Stimulated activated CD4-positive, alpha-beta T cell treated with anti-CD3 and anti-CD28 coated beads, TNF-alpha, amount 100 ng/mL, for 24 hours (primary cell): ENCODE results near the gene B3GAT2.
A peak's percentile ranks its signal among the peaks of the same experiment; 100 is the strongest.
"Not testable (repeated sequence)": the region's sequence is repeated elsewhere in the genome, so short reads cannot be mapped to it uniquely, and the experiment has no call there.

Experiments
- DNase-seq, 3 experiments: peaks; one replicate each; pipeline ENCODE4 v3.0.0-alpha.2; 2020; ENCODE audit warnings: low read depth in 3 of 3

The B3GAT2 gene, protein sequence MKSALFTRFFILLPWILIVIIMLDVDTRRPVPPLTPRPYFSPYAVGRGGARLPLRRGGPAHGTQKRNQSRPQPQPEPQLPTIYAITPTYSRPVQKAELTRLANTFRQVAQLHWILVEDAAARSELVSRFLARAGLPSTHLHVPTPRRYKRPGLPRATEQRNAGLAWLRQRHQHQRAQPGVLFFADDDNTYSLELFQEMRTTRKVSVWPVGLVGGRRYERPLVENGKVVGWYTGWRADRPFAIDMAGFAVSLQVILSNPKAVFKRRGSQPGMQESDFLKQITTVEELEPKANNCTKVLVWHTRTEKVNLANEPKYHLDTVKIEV

DNA sequence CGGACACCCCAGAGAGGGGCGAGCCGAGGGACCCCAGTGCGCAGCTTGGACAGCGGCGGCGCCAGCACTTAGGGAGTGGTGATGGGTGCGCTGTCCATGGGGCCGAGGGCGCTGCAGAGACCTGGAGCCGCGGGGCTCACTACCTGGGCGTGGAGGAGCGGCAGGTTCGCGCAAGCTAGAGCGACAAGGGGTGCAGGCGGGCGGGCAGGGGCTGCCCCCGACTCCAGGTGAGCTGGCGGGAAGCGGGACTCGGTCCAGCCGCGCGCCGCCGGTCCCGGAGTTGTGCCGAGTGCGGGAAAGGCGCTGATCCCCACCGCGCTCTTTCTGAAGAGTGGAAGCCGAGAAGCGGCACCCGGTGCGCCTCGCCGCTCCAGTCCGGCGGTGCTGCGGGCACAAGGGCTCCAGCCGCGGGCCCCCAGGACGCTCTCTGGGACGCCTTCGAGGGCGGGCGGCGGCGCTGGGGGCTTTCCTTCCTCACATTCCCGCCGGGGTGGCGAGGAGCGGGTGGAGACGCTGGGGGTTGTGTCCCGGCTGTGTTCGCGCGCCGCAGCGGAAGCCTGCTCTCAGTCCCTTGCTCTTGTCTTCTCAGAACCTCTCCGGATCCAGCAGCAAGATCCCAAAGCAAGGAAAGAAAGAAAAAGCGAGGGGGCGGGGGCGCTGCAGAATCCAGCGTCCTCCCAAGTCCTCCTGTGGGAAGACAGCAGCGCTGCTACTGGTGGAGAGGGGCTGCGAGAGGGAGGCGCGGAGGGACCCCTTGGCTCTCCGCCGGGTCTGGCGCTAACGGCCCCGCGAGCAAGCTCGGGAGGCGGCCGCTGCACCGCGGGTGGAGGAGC lies at the start of gene B3GAT2:
TSS of gene B3GAT2 (minus strand) at position 610 of the 833 bp plus-strand sequence. CDS start 631 bp downstream, outside the sequence.
- peak in 1 of 3 experiments; percentile 3 for DNase-seq

DNA sequence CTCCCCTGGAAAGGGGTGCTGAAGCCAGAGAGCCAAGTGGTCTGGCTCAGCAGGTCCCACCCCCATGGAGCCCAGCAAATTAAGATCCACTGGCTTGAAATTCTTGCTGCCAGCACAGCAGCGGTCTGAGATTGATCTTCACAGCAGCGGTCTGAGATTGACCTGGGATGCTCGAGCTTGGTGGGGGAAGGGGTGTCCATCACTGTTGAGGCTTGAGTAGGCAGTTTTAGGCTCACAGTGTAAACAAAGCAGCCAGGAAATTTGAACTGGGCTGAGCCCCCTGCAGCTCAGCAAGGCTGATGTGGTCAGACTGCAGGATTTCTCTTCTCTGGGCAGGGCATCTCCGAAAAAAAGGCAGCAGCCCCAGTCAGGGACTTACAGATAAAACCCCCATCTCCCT lies 41.3 kb upstream of the B3GAT2 start:
- DNase-seq: no peak

DNA sequence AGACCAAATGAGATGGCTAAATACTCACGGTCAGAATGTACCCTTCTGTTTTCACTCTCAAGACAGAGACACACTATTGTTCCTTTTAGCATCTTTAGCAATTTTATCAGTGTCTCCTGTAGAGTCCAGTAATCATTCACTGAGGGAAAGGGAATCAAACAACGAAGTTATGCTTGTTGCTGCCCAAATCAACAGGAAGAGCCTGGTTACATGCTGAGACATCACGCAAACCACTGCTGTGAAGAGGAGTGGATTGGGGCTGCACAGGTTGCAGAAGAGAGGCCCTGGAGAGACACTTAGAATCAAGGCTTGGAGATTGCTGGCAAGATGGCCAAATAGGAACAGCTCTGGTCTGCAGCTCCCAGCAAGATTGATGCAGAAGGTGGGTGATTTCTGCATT lies 40.5 kb upstream of the B3GAT2 start:
- DNase-seq: no peak

DNA sequence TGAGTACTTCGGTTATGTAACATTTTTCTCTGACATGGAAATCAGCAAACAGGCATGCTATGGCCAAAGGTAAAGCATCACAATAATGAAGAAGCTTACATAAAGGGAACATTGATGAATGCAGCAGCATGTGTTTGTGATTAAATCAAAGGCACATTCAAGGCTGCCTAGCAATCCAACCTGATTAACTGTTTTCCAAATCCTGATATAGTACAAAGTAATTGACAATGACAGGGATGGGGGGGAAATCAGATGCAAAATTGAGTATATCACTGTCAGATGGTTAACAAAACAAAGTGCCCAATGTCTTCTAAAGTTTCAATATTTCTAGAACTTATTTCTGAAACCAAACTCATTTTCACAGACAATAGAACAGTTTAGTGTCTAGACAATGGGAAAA lies 39.2 kb upstream of the B3GAT2 start:
- no peak for DNase-seq

DNA sequence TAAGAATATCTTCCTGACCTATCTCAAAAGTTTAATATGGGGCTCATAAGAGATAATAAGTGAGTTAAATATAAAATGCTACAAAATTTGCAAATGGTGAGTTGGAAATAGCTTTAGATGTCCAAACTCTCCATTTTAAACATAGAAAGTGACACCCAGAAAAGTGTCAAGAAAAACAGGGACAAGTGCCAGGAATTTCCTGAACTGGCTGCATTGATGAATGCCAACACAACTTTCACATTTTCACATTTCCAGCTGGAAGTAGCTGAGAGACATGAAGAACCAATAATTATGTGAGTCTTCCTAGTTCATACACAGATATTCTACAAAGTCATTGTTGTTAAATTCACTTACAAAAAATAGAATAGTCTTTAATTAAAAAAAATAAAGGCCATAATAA lies 38.6 kb upstream of the B3GAT2 start:
- no peak for DNase-seq

DNA sequence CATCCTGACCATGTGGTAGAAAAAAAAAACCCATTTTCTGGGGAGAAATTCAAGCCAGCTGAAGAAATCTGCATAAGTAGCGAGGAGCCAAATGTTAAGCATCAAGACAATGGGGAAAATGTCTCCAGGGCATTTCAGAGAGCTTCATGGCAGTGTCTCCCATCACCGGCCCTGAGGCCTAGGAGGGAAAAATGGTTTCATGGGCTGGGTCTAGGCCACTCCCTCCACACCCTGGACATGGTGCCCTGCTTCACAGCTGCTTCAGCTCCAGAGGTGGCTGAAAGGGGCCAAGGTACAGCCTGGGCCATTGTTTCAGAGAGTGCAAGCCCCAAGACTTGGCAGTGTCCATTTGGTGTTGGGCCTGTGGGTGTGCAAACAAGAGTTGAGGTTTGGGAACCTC lies 34.4 kb upstream of the B3GAT2 start:
- DNase-seq: no peak

DNA sequence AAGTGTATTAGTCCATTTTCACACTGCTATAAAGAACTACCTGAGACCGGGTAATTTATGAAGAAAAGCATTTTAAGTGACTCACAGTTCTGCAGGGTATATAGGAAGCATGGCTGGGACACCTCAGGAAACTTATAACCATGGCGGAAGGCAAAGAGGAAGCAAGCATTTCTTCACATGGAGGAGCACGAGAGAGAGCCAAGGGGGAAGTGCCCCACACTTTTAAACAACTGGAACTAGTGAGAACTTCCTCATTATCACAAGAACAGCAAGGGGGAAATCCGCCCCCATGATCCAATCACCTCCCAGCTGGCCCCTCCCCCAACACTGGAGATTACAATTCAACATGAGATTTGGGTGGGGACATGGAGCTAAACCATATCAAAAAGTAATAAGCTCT lies 28.3 kb upstream of the B3GAT2 start:
- no peak for DNase-seq

DNA sequence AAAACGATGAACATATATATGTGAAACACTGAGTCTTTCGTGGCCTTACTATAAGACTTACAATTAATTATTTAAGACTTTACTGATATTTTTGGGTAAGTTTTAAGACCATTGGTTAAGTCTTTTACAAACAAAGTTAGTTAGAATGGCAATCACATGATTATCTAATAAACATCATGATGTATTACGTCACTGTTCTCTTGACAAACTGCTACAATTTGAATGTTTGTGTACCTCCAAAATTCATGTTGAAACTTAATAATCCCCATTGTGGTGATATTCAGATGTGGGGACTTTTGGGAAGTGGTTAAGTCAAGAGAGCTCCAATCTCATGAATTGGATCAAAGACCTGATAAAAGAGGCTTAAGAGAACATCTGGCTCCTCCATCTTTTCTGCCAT lies 25.9 kb upstream of the B3GAT2 start:
- DNase-seq: no peak

DNA sequence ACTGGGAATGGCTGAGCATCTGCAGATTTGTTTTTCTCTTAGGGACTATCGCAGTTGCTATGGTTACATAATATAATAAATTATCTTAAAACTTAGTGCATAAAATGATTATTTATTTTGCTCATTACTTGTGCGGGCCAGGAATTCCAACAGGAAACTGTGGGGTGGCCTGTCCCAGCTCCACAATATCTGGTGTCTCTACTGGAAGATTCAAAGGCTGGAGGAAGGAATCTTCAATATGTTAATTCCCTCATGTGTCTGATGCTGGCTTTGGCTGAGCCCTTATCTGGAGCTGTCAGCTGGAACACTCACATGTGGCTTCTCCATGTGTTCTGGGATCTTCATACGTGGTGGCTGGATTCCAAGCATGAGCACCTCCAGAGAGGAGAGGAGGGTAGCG lies 23.9 kb upstream of the B3GAT2 start:
- DNase-seq: no peak

DNA sequence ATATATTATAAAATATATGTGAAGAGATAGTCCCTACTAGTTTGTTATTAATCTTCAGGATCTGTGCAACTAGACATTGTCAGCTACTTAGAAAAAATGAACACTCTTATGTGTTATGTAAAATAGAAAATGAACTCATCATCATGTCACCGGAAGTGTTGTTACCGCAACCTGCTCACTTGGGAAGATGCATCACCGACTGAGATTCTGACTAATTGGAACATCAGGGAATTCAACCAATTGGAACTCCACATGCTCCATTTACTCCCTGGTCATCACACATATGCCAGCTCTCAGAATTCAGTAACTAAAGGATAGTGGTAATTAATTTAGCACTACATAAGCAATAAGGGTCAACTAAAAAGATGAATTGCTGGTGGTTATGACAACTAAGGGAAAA lies 16.7 kb upstream of the B3GAT2 start:
- DNase-seq: no peak

DNA sequence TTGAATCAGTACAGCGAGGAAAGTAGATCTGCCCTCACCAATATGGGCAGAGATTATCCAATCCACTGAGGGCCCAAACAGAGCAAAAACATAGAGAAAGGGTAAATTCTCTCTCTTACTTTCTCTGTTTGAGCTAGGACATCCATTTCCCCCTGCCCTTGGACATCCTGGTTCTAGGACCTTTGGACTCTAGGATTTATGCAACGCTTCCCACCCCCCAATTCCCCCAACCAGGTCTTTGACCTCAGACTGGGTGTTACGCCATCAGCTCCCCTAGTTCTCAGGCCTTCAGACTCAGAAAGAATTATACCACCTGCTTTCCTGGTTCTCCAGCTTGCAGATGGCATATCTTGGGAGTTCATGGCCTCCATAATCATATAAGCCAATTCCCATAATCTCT lies 10.2 kb upstream of the B3GAT2 start:
- no peak for DNase-seq

DNA sequence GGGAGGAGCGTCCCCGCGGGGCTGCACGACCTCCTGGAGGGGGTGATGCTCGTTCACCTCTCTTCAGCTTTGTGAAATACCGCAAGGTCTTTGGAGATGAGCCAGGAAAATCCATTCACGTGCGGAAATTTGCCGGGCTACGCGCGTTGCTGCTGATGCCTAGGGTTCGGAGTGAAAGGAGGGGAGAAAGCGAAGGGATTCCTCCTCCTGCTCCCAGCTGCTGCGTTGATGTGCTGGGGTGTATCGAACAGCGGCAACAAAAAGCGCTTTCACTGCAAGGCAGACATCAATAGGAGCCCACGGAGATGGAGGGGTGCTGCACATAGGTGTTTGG lies 391 bp upstream of the B3GAT2 start:
- DNase-seq: no peak

DNA sequence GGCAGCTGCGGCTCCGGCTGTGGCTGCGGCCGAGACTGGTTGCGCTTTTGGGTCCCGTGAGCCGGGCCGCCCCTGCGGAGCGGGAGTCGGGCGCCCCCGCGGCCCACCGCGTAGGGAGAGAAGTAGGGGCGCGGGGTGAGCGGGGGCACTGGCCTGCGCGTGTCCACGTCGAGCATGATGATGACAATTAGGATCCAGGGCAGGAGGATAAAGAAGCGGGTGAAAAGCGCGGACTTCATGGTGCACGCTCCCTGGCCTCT lies 739 bp downstream of the B3GAT2 start:
- no peak for DNase-seq

DNA sequence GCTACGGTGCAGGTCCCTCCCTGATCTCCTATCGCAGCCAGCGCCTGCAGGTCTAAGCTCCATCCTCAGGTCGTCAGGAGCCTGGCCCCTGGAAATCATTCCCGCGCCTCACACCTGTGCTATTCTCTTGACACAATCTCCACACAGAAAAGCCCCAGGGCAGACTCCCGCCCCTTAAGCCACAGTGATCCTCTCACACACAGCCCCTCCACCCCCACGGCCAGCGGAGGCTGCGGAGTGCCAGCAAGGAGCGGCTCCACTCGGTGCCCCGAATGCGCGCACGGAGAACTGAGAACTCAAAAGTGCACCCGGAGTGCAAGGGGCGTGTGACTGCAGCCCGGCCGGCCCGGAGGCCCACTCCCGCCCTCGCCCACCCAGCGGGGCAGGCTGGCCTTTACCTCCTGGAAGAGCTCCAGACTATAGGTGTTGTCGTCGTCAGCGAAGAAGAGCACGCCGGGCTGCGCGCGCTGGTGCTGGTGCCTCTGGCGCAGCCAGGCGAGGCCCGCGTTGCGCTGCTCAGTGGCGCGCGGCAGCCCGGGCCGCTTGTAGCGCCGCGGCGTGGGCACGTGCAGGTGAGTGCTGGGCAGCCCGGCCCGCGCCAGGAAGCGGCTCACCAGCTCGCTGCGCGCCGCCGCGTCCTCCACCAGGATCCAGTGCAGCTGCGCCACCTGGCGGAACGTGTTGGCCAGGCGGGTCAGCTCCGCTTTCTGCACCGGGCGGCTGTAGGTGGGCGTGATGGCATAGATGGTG lies 1.2 kb downstream of the B3GAT2 start:
- DNase-seq: peak; percentile 71 to 89 (median 76)

DNA sequence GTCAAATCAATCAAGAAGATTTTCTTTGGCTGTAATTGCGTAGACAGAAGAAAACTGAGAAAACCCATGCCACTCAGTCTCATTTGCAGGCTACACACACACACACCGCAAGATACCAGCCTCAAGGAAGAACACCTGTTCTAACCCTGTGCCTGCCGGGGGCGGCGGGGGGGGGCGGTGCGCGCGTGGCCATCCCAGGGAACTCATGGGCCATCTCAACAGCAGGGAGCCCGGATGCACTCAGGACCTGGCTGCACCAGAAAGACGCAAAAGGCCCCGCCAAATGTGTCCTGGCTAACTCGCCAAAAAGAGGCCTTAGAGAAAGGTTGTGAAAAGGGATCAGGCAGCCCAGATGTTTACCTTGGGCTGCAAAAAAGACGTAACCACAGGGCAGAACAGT lies 2.1 kb downstream of the B3GAT2 start:
- no peak for DNase-seq

DNA sequence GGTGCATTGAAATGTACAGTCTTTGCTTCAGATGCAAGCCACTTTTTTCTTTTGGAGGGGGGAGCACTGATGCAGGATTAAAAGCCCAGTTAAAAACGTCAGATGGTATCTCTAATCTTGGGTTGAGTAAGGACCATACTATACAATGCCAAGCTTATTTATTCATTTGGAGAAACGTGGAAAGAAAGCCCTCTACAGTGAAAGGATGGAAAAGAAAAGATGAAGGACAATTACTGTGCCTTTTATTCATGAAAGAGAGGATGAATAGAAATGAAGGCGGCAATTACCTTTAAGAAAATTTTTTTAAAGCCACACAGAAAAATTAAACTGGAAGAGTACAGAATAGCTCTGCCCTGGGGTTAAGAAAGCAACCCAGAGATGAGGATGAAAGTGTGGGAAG lies 2.7 kb downstream of the B3GAT2 start:
- DNase-seq: no peak

DNA sequence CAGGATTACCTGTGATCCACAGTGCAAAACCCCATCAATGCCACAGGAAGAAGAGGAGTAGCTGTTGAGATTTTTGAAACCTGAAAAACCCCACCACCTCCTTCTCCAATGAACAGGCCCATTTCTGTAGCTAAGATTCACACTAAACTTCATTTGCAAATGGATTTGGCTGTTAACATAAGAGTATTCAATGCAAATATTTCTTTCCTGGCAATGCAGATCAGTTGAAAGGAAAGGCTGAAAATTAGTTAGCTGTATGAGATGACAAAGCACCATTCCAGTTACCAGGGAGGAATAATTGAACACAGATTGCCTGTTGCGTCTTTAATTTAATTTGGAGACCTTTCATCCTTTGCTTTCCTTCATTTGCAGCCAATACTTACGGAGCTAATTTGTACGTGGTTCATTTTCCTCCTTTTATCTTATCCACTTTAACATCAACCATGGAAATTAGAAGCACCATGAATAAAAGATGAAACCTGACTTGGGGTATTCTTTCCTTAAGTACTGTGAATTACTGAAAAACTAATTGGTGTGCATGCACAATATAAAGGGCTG lies 4.2 kb downstream of the B3GAT2 start:
- no peak for DNase-seq

DNA sequence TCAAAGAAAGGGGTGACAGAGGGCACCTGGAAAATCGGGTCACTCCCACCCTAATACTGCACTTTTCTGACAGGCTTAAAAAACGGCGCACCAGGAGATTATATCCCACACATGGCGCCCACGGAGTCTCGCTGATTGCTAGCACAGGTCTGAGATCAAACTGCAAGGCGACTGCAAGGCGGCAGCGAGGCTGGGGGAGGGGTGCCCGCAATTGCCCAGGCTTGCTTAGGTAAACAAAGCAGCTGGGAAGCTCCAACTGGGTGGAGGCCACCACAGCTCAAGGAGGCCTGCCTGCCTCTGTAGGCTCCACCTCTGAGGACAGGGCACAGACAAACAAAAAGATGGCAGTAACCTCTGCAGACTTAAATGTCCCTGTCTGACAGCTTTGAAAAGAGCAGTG lies 12.5 kb downstream of the B3GAT2 start:
- DNase-seq: not testable (repeated sequence)

DNA sequence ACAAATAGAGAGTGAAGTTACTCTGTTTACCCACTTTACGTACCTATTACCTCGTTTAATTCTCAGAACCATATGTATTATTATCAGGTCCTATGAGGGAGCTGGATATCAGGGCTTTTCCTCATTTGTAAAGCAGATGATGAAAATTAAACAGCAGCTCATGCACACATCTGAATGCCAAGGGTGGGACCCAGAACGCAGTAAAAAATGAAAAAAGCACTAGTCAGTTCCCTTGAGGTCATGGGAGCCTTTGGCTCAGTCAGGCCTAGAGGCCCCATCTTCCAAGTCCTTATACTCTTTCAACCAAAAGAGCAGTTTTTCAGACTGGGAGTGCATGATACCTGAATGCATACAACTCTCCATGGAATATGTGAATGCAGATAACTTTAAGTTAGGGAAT lies 23.0 kb downstream of the B3GAT2 start:
- DNase-seq: no peak

DNA sequence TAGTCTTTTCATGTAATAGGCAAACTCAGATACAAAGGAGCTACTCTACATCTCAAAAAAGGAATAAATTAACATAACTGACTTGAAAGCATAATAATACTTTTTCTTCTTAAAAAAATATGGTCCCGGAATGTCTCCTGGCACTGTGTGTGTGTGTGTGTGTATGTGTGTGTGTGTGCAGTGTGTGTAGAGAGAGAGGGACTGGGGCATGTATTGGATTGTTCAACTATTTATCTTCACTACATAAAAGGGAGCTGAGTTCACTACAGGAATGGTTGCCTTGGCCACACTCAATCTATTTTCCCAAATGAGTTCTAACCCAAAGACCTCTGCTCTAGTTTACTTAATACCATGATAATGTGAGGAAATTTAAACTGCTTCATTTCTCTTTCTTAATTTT lies 51.1 kb downstream of the B3GAT2 start:
- DNase-seq: no peak

DNA sequence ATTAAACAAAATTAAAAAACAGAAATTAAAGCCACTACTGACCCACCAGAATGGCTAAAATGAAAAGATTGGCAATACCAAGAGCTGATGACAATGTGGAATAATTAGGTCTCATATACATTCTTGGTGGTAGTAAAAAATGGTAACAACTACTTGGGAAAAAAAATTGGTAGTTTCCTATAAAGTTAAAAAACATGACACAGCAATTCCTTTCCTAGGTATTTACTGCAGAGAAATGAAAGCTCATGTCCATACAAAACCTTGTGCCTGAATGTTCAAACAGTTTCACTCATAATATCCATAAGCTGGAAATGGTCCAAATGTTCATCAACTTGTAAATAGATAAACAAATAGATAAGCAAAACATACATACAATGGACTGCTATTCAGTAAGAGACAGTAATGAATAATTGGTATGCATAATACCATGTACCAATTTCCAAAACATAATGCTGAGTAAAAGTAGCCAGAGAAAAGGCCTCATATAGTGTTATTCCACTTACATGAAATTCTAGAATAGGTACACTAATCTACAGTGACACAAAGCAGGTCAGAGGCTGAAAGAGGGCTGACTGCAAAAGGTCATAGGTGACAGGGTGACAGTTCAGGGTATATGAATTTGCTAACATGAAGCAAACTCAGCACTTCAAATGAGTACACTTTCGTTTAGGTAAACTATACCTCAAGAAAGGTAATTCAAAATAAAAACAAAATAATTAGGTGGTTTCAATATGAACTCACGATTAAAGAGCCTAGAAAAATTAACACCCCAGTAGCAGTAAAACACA lies 53.0 kb downstream of the B3GAT2 start:
- no peak for DNase-seq

DNA sequence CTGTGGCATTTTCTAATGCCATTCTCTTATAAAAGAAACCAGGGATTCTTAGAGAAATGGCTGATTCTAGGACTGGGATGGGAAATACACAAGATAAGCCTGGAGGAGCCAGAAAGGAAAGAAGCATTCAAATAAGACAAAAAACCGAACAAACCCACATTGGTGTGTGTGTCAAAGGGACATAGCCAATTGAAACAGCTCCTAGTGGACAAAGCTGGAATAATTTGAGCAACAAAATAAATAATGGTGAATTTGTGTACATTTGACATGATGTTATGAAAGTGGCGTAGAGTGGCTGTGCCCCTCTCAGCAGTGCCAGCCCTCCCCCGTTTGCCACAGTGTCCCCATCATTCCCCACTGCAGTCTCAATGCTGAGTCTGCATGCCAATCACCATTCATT lies 55.5 kb downstream of the B3GAT2 start:
- DNase-seq: no peak
